Neutrophil (primary cell): Measurements from ENCODE around the gene BTBD9.

Source experiments
- H3K27ac ChIP-seq: fragments of 200-600 bp; sonication (generic); 2 replicates; pipeline ENCODE4 v1.5.1; 2016; ENCODE audit warnings: mild to moderate bottlenecking, moderate library complexity
- H3K27me3 ChIP-seq: fragments of 200-600 bp; sonication (generic); 2 replicates; pipeline ENCODE4 v1.6.0; 2016; ENCODE audit warnings: mild to moderate bottlenecking
- H3K36me3 ChIP-seq: fragments of 200-600 bp; sonication (generic); 2 replicates; pipeline ENCODE4 v1.5.1; 2017
- H3K4me1 ChIP-seq, 2 experiments: fragments of 200-600 bp in 1 of 2; sonication (generic) in 1 of 2; 1 replicate in 1 of 2; 2 replicates in 1 of 2; pipeline versions ENCODE4 v1.5.1 to v1.6.1; 2013 to 2016; ENCODE audit warnings: low read depth in 1 of 2, low read length in 1 of 2, mild to moderate bottlenecking in 1 of 2, moderate library complexity in 1 of 2; ENCODE audit not compliant: control insufficient read depth in 1 of 2, insufficient read depth in 1 of 2
- H3K4me3 ChIP-seq, 2 experiments: fragments of 200-600 bp in 1 of 2; sonication (generic) in 1 of 2; 1 replicate in 1 of 2; 2 replicates in 1 of 2; pipeline ENCODE4 v1.5.1; 2013 to 2016; ENCODE audit warnings: low read depth in 1 of 2, low read length in 1 of 2, mild to moderate bottlenecking in 1 of 2, moderate library complexity in 1 of 2
- H3K9me3 ChIP-seq: fragments of 200-600 bp; sonication (generic); 2 replicates; pipeline ENCODE4 v1.5.1; 2016
- TF ChIP-seq, protein P1 (sequence below): fragments of 200-600 bp; sonication (generic); IDR thresholded peaks from 2 replicates; pipeline ENCODE4 v1.5.1; 2016; ENCODE audit warnings: antibody characterized with exemption

BTBD9 gene

DNA sequence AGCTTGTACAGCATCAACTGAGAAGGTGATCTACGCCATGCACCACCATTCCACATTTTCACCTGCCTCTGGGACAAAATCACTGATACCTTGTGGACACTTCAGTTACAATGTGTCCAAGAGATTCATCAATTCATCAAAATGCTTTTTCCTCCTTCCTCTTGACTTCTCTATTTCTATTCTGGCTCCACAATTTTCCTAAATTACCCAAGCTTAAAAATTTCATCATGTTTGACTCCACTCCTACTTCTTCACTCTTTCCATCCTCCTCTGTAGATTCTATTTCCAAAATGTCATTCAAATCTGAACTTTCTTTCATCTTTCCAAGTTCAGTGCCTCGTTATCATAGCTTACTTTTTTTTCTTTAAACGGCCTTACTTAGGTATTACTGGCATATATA lies 172.2 kb downstream of the BTBD9 start:
- no peak overlapping the region for H3K27ac ChIP-seq
- no peaks in the 10 kb centered on the region for H3K4me1 ChIP-seq
- TF ChIP-seq, protein P1, sequence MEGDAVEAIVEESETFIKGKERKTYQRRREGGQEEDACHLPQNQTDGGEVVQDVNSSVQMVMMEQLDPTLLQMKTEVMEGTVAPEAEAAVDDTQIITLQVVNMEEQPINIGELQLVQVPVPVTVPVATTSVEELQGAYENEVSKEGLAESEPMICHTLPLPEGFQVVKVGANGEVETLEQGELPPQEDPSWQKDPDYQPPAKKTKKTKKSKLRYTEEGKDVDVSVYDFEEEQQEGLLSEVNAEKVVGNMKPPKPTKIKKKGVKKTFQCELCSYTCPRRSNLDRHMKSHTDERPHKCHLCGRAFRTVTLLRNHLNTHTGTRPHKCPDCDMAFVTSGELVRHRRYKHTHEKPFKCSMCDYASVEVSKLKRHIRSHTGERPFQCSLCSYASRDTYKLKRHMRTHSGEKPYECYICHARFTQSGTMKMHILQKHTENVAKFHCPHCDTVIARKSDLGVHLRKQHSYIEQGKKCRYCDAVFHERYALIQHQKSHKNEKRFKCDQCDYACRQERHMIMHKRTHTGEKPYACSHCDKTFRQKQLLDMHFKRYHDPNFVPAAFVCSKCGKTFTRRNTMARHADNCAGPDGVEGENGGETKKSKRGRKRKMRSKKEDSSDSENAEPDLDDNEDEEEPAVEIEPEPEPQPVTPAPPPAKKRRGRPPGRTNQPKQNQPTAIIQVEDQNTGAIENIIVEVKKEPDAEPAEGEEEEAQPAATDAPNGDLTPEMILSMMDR = no peak

DNA sequence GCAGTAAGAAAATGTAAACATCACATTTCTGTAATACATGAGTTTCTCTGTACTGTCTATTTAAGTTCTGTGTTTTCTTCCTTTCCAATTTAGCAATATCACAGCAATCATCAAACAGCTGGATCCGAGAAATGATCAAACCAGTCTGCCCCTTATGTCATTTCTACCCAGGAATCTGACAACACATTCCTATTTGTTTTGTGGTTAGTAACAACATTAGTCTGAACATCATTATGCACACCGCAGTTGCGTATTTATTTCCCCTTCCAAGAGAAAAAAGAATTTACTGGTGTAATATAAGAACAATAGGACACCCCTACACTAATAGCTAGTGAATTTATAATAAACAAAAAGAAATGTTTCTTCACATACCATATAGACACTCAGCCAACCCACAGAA lies 179.5 kb downstream of the BTBD9 start:
- Histone ChIP-seq H3K27ac (no peak overlapping the region), H3K9me3 (no peaks in the 10 kb centered on the region), H3K4me3 (no peak overlapping the region), H3K36me3 (no peaks in the 10 kb centered on the region), H3K27me3 (no peaks in the 10 kb centered on the region), H3K4me1 (no peaks in the 10 kb centered on the region)
- TF ChIP-seq, protein P1 = no peak

More for the DNA sequence above, 172.2 kb downstream of the BTBD9 start:
- Histone ChIP-seq H3K9me3 (no peaks in the 10 kb centered on the region), H3K27me3 (no peaks in the 10 kb centered on the region), H3K36me3 (no peaks in the 10 kb centered on the region), H3K4me3 (no peak overlapping the region)

DNA sequence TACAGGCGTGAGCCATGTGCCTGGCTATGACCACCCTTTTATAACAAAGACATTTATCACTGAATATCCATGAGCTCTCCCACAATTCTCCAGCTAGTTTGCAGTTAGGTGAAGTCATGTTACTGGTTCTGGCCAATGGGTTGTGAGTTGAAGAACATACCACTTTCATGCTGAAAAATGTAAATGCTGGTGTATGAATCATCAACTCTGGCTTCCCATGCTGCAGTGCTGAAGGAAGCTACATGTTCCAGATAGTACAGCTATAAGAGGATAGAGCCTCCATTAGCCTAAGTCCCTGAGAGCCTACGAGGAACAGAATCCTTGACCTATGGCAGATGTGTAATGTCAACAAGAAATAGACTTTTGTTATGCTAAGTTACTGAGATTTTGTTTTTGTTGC lies 180.4 kb downstream of the BTBD9 start:
- Histone ChIP-seq H3K27ac (no peak overlapping the region), H3K9me3 (no peaks in the 10 kb centered on the region), H3K36me3 (no peaks in the 10 kb centered on the region), H3K4me1 (no peaks in the 10 kb centered on the region), H3K27me3 (no peaks in the 10 kb centered on the region), H3K4me3 (no peak overlapping the region)
- TF ChIP-seq, protein P1 = no peak

DNA sequence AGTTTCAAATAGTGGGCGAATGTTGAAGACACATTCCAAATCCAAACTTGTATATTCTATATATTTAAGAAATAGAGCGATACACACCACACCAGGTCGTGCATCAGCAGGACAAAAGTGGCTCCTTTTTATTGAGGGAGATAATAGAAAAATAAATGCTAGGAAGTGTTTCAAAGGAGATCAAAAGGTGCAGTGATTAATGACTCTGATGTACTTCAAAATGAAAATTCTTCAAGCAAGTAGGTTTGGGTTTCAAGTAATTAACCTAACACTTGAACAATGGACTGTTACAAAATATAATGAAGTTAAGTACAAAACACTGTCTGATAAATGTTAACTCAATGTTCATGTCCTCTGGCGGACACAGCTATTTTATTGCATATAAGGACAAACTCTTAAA lies 185.9 kb downstream of the BTBD9 start:
- no peaks in the 10 kb centered on the region for H3K9me3 ChIP-seq
- TF ChIP-seq, protein P1 = no peak
- no peaks in the 10 kb centered on the region for H3K36me3 ChIP-seq
- no peak overlapping the region for H3K27ac ChIP-seq
- H3K4me3 ChIP-seq = no peak overlapping the region
- H3K27me3 ChIP-seq = no peaks in the 10 kb centered on the region
- no peaks in the 10 kb centered on the region for H3K4me1 ChIP-seq

DNA sequence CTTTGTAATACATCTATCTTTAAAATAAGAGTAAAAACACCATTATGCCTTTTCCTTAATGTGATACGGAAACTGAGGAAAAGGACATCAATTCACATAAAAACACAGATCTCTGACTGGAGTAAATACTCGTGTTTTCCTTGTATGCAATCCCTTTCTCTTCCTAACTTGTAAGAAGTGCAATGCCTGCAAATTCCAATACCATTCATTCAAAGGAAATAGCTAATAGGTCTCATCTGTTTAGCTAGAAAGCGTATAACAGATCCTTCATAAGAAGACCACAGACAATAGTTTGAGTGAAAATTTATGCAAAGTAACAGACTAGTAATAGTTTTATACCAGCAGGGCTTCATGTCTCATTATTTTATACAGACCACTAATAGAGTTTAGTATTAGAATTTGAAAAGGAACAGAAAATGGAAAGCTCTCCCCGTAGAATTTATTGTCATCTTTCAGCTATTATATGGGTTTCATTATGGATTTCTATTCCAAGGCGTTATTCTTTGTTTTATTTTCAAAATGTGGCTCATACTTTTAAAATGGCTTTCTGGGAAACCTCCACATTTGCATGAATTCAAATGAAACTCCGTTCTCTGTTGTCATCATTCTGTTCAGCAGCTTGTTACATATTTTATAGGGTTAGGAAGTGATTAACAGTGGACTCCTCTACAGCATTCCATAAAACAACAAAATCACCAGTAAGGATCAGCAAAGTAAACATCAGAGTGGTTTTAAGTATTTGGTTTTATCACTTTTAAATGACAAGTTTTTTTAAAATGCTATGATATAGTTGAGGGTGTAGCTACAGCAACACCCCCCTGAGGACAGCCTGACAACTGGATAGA lies 186.7 kb downstream of the BTBD9 start:
- no peaks in the 10 kb centered on the region for H3K4me1 ChIP-seq
- no peaks in the 10 kb centered on the region for H3K27me3 ChIP-seq
- H3K4me3 ChIP-seq = no peak overlapping the region
- H3K36me3 ChIP-seq = no peaks in the 10 kb centered on the region
- TF ChIP-seq, protein P1 = no peak
- no peak overlapping the region for H3K27ac ChIP-seq
- no peaks in the 10 kb centered on the region for H3K9me3 ChIP-seq
